Measurements from ENCODE around the gene MAD1L1. TPM values are rescaled to one million over a fixed set of nuclear protein-coding genes. Genes with fewer than 3 reads are reported as not detected.

Gene MAD1L1
- polyA plus RNA-seq, 4 donors, result 12.3 to 21.7 (median 18.1) TPM

DNA sequence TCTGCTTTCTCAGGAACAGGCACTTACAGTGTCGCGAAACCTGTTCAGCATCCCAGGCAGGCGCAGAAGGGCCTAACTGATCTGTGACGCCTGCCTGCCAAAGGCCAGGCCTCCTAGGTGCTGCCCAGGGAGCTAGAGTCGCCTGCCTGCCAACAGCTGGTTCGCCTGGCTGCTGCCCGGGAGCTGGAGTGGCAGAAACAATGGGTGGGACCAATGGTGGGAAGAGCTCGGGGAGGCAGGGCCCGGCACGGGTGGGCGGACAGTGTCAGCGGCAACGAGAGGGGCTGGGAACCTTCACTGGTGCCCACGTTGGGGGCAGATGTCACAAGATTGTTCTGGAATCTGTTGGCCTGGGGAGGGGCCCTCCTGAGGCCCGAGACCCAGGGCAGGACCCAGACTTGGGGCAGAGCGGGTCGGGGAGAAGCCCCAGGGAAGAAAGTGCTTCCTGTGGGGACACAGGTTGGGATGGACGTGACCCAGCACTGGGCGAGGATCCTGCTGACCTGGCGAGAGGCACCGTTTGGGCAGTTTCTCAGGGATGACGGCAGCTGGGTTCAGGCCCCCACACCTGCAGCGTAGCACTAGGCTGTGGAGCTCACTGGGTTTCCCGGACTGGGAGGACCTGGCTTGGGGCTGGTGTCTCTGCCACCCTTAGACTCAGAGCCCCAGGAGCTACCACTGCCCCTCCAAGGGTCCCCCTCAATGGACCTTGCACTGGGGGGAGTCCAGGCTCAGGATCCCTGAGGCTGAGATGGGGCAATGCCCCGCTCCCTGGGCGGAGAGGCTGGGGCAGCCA, 380.8 kb downstream of the MAD1L1 start:
- Histone ChIP-seq H3K27me3 (ENCODE audit: control insufficient read depth in 3 of 3, insufficient read depth in 3 of 3, low read length in 3 of 3) (no peaks in the 10 kb centered on the region), H3K36me3 (ENCODE audit: control insufficient read depth in 3 of 3, insufficient read depth in 2 of 3, low read depth in 1 of 3, low read length in 3 of 3) (peaks cover 0 to 5% (median 0%) of the 10 kb centered on the region in 3 donors), H3K4me1 (ENCODE audit: control insufficient read depth in 3 of 3, insufficient read depth in 2 of 3, low read depth in 1 of 3, low read length in 2 of 3) (peaks cover 0 to 22% (median 0%) of the 10 kb centered on the region in 3 donors), H3K27ac (ENCODE audit: low read depth in 1 of 3, low read length in 2 of 3) (no peak overlapping the region), H3K4me3 (ENCODE audit: low read depth in 1 of 3, low read length in 3 of 3) (no peak overlapping the region), H3K9me3 (ENCODE audit: control insufficient read depth in 2 of 2, insufficient read depth in 1 of 2, low read depth in 1 of 2, low read length in 1 of 2) (no peaks in the 10 kb centered on the region)
- DNase-seq (no peak), FAIRE-seq (no peak)
- 90 to 91% (median 91%) methylated on average over 26 of the region's 26 CpGs for WGBS, 3 donors

DNA sequence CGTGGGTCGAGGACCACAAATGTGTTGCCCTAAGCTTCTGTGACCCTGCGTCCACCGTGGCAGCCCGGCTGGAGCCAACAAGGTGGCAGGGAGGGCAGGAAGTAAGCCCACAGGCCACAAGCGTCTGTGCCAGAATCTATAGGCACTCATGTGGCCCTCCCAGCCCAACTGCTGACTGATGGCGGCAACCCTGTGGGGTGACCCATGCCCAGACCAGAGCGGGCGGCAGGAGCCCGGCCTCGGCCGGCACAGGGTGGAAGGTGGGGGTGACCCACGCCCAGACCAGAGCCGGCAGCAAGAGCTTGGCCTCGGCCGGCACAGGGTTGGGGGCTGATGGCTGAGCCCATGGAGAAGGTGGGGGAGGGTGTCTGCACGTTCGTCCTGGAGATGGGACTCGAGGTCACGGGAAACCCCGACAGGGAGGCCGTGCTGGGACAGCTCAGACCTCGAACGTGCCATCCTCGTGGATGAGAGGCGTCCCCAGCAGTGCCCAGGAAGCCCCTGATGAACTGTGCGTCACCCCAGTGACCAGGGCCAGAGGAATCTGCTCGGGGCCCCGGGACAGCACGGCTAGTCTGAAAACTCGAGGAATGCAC, 381.7 kb downstream of the MAD1L1 start:
- 90 to 94% (median 90%) methylated on average over 31 of the region's 31 CpGs for WGBS, 3 donors
- Histone ChIP-seq H3K4me1 (ENCODE audit: control insufficient read depth in 3 of 3, insufficient read depth in 2 of 3, low read depth in 1 of 3, low read length in 2 of 3) (peaks cover 0 to 16% (median 0%) of the 10 kb centered on the region in 3 donors), H3K36me3 (ENCODE audit: control insufficient read depth in 3 of 3, insufficient read depth in 2 of 3, low read depth in 1 of 3, low read length in 3 of 3) (peaks cover 0 to 6% (median 0%) of the 10 kb centered on the region in 3 donors), H3K27me3 (ENCODE audit: control insufficient read depth in 3 of 3, insufficient read depth in 3 of 3, low read length in 3 of 3) (no peaks in the 10 kb centered on the region), H3K4me3 (ENCODE audit: low read depth in 1 of 3, low read length in 3 of 3) (no peak overlapping the region), H3K9me3 (ENCODE audit: control insufficient read depth in 2 of 2, insufficient read depth in 1 of 2, low read depth in 1 of 2, low read length in 1 of 2) (no peaks in the 10 kb centered on the region), H3K27ac (ENCODE audit: low read depth in 1 of 3, low read length in 2 of 3) (no peak overlapping the region)
- DNase-seq (no peak), FAIRE-seq (no peak)

DNA sequence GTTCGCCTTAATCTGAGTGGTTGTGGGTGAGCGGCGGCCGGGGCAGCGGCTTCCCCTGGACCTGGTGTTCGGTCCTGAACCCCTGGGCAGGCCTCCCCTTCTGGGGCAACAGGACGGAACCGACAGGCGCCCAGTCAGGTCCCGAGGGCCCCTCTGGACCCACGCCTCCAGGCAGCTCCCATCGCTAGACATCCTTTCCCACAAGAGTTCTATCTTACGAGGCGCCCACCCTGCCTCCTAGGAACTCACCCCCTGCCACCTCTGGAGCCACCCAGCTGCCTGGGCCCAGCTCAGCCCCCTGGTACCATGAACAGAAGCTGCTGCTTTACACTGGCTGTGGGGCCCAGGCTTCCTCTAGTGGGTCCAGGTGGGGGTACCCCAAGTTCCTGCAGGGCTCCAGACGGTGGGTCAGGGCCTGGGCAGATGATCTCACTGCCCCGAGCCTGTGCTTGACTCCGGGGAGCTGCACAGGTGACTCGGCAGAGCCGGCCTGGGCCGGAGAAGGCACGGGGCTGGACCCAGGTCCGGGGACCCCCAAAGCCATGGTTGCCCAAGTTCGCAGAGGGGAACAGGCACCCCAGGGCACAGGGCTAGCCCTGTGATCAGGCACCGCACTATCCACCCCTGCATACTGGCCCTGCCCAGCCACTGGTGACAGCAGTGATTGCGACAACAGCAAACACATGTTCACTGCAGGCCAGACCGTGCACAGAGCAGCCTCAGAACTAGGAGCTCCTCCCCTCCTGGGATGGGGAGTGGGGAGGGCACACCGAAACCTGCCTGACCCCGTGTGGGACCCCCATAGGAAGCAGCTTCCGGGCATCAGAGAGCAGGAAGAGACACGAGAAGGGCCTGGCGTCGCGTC, 382.4 kb downstream of the MAD1L1 start:
- no peak for FAIRE-seq
- no peak for DNase-seq
- no peak overlapping the region for H3K4me3 ChIP-seq (ENCODE audit: low read depth in 1 of 3, low read length in 3 of 3)
- WGBS, 3 donors, result 93 to 94% (median 94%) methylated on average over 32 to 33 of the region's 33 CpGs
- peaks cover 0 to 7% (median 0%) of the 10 kb centered on the region in 3 donors for H3K36me3 ChIP-seq (ENCODE audit: control insufficient read depth in 3 of 3, insufficient read depth in 2 of 3, low read depth in 1 of 3, low read length in 3 of 3)
- no peaks in the 10 kb centered on the region for H3K27me3 ChIP-seq (ENCODE audit: control insufficient read depth in 3 of 3, insufficient read depth in 3 of 3, low read length in 3 of 3)
- no peak overlapping the region for H3K27ac ChIP-seq (ENCODE audit: low read depth in 1 of 3, low read length in 2 of 3)
- peaks cover 0 to 13% (median 0%) of the 10 kb centered on the region in 3 donors for H3K4me1 ChIP-seq (ENCODE audit: control insufficient read depth in 3 of 3, insufficient read depth in 2 of 3, low read depth in 1 of 3, low read length in 2 of 3)
- H3K9me3 ChIP-seq (ENCODE audit: control insufficient read depth in 2 of 2, insufficient read depth in 1 of 2, low read depth in 1 of 2, low read length in 1 of 2), result no peaks in the 10 kb centered on the region

DNA sequence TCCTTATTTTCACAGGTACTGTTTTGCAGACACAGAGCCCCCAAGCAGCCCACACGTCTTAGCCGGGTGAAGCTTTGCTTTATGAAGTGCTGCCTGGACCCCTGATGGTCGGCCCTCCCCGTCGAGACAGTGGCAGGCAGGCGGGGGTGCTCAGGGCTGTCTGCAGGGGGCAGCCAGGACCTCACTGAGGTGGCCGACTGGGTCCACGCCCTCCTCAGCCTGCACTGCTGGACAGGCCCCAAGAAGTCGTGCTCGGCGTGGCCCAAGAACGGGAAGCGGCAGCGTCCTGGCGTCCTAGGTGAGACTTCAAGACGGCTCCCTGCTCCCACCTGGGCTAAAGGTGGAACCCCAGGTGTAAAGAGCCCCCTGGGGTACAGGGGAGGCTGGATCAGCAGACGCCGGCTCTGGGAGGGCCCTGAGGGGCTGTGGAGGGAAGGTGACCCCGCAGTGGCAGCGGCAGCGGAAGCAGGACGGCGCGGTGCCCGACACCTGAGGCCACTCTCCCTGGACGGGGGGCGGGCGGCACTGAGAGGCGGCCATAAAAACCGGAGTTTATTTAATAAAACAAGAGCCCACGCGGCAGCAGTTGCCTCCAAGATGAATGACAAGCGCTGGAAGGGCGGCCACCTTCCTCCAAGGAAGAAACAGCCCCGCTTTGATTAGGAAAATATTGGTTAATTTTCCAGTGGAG, 383.2 kb downstream of the MAD1L1 start:
- no peak overlapping the region for H3K27ac ChIP-seq (ENCODE audit: low read depth in 1 of 3, low read length in 2 of 3)
- FAIRE-seq (no peak), DNase-seq (no peak)
- no peaks in the 10 kb centered on the region for H3K9me3 ChIP-seq (ENCODE audit: control insufficient read depth in 2 of 2, insufficient read depth in 1 of 2, low read depth in 1 of 2, low read length in 1 of 2)
- H3K4me3 ChIP-seq (ENCODE audit: low read depth in 1 of 3, low read length in 3 of 3), result no peak overlapping the region
- WGBS, 3 donors, result 91 to 94% (median 93%) methylated on average over 35 of the region's 35 CpGs
- H3K4me1 ChIP-seq (ENCODE audit: control insufficient read depth in 3 of 3, insufficient read depth in 2 of 3, low read depth in 1 of 3, low read length in 2 of 3), result peaks cover 0 to 13% (median 0%) of the 10 kb centered on the region in 3 donors
- H3K36me3 ChIP-seq (ENCODE audit: control insufficient read depth in 3 of 3, insufficient read depth in 2 of 3, low read depth in 1 of 3, low read length in 3 of 3), result peaks cover 0 to 15% (median 0%) of the 10 kb centered on the region in 3 donors
- no peaks in the 10 kb centered on the region for H3K27me3 ChIP-seq (ENCODE audit: control insufficient read depth in 3 of 3, insufficient read depth in 3 of 3, low read length in 3 of 3)

DNA sequence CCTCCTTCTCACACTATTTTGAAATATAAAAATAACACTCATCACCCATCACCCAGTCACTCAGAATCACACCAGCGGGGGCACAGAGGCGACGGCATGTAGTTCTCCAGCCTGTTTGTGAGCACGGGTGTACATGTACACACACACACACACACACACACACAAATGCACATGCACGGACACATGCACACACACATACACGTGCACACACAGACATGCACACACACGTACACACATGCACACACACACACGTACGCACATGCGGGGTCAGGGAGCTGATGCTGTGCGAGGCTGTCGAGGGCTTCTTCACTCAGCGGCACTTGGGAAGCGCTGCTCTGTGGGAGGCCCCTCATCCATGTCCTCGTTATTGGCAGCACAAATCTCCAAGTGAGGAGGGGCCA, 383.8 kb downstream of the MAD1L1 start:
- Histone ChIP-seq H3K9me3 (ENCODE audit: control insufficient read depth in 2 of 2, insufficient read depth in 1 of 2, low read depth in 1 of 2, low read length in 1 of 2) (no peaks in the 10 kb centered on the region), H3K36me3 (ENCODE audit: control insufficient read depth in 3 of 3, insufficient read depth in 2 of 3, low read depth in 1 of 3, low read length in 3 of 3) (peaks cover 0 to 16% (median 0%) of the 10 kb centered on the region in 3 donors), H3K27ac (ENCODE audit: low read depth in 1 of 3, low read length in 2 of 3) (no peak overlapping the region), H3K4me1 (ENCODE audit: control insufficient read depth in 3 of 3, insufficient read depth in 2 of 3, low read depth in 1 of 3, low read length in 2 of 3) (peaks cover 0 to 13% (median 0%) of the 10 kb centered on the region in 3 donors), H3K4me3 (ENCODE audit: low read depth in 1 of 3, low read length in 3 of 3) (no peak overlapping the region), H3K27me3 (ENCODE audit: control insufficient read depth in 3 of 3, insufficient read depth in 3 of 3, low read length in 3 of 3) (no peaks in the 10 kb centered on the region)
- 93 to 95% (median 93%) methylated on average over 15 of the region's 15 CpGs for WGBS, 3 donors
- FAIRE-seq (no peak), DNase-seq (no peak)

DNA sequence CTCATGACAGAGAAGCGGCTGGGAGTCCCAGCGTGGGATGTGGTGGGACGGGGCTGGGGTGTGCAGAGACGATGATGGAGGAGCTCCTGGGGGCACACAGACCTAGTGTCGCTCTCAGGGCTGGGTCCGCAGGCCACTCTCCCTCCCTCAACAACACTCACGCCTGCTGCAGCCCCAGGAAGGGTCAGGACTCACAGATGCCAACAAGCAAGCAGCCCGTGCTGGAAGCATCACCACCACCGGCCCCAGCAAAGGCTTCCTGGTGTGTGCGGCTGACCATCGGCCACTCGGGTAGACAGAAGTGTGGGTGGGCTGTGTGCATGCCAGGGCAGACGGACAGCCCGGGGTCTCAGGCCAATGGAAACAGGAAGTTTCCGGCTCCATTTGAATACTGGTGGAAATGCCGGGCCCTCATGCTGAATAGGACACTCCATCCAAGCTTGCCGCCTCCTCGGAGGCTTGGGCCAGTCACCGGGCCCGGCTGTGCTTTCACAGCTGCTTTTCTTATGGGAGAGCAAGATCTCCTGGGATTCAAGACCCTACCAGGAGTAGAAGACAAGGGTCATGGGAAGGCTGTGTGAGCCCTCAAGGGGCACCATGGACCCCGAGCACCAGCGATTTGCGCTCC, 384.6 kb downstream of the MAD1L1 start:
- Histone ChIP-seq H3K27ac (ENCODE audit: low read depth in 1 of 3, low read length in 2 of 3) (no peak overlapping the region), H3K27me3 (ENCODE audit: control insufficient read depth in 3 of 3, insufficient read depth in 3 of 3, low read length in 3 of 3) (no peaks in the 10 kb centered on the region), H3K36me3 (ENCODE audit: control insufficient read depth in 3 of 3, insufficient read depth in 2 of 3, low read depth in 1 of 3, low read length in 3 of 3) (peaks cover 0 to 16% (median 0%) of the 10 kb centered on the region in 3 donors), H3K4me1 (ENCODE audit: control insufficient read depth in 3 of 3, insufficient read depth in 2 of 3, low read depth in 1 of 3, low read length in 2 of 3) (peaks cover 0 to 6% (median 0%) of the 10 kb centered on the region in 3 donors), H3K9me3 (ENCODE audit: control insufficient read depth in 2 of 2, insufficient read depth in 1 of 2, low read depth in 1 of 2, low read length in 1 of 2) (no peaks in the 10 kb centered on the region), H3K4me3 (ENCODE audit: low read depth in 1 of 3, low read length in 3 of 3) (no peak overlapping the region)
- no peak for FAIRE-seq
- no peak for DNase-seq
- WGBS, 3 donors, result 88 to 96% (median 89%) methylated on average over 23 of the region's 23 CpGs

DNA sequence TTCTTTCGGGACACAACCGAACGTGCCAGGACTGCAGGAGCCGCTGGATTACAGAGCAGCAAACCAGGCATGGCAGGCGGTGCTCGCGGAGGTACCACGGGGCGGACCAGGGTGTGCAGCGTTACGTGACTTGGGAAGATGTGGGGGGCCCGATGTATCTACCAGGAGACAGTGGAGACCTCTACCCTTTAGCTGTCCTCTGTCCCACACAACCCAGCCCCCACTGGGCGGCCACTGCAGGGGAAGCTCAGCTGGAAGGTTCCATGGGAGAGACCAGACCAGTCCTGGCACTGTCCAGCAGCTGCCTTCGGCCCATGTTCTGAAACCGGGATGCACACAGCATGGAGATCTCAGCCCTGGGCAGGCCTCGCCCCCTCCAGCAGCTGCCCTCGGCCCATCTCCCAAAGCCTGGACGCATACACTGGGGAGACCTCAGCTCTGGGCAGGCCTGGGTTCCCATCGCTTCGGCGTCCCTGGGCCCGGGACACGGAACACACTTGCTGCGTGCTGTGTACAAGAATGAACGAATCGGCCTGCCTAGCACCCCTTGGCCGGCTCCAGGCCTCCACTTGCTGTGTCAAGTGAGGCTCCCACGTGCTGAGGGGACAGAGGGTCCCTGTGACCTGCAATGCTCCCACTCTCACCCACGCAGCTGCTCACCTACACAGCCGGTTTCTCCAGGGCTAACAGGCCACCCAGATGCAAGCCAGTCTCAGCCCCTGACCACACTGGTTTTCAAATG, 385.3 kb downstream of the MAD1L1 start:
- Histone ChIP-seq H3K27me3 (ENCODE audit: control insufficient read depth in 3 of 3, insufficient read depth in 3 of 3, low read length in 3 of 3) (no peaks in the 10 kb centered on the region), H3K27ac (ENCODE audit: low read depth in 1 of 3, low read length in 2 of 3) (no peak overlapping the region), H3K36me3 (ENCODE audit: control insufficient read depth in 3 of 3, insufficient read depth in 2 of 3, low read depth in 1 of 3, low read length in 3 of 3) (peaks cover 0 to 20% (median 0%) of the 10 kb centered on the region in 3 donors), H3K9me3 (ENCODE audit: control insufficient read depth in 2 of 2, insufficient read depth in 1 of 2, low read depth in 1 of 2, low read length in 1 of 2) (no peaks in the 10 kb centered on the region), H3K4me1 (ENCODE audit: control insufficient read depth in 3 of 3, insufficient read depth in 2 of 3, low read depth in 1 of 3, low read length in 2 of 3) (peaks cover 0 to 6% (median 0%) of the 10 kb centered on the region in 3 donors), H3K4me3 (ENCODE audit: low read depth in 1 of 3, low read length in 3 of 3) (no peak overlapping the region)
- DNase-seq (no peak), FAIRE-seq (no peak)
- WGBS, 3 donors, result 92 to 96% (median 95%) methylated on average over 30 of the region's 30 CpGs
